ENCODE measurements around the gene PPP1R13B.

The PPP1R13B gene

GRCh38 chr14:103739793-103740501 lies 107.4 kb downstream of the PPP1R13B start:
- no peak for DNase-seq

- DNase-seq = no peak
These were observed 107.9 kb downstream of the PPP1R13B start for GRCh38 chr14:103739466-103739792.

GRCh38 chr14:103738701-103739451 lies 108.5 kb downstream of the PPP1R13B start:
- no peak for DNase-seq

- DNase-seq = no peak
These were observed 109.2 kb downstream of the PPP1R13B start for GRCh38 chr14:103738166-103738565.

GRCh38 chr14:103737432-103738045 lies 109.8 kb downstream of the PPP1R13B start:
- DNase-seq = no peak

GRCh38 chr14:103736546-103737431 lies 110.6 kb downstream of the PPP1R13B start:
- no peak for DNase-seq

- DNase-seq = no peak
These were observed 111.4 kb downstream of the PPP1R13B start for GRCh38 chr14:103735815-103736545.

- no peak for DNase-seq
These were observed 111.9 kb downstream of the PPP1R13B start for GRCh38 chr14:103735439-103735814.

- DNase-seq = no peak
These were observed 112.4 kb downstream of the PPP1R13B start for GRCh38 chr14:103735022-103735421.

- no peak for DNase-seq
These were observed 113.1 kb downstream of the PPP1R13B start for GRCh38 chr14:103734081-103734888.

GRCh38 chr14:103733651-103734050 lies 113.7 kb downstream of the PPP1R13B start:
- no peak for DNase-seq

GRCh38 chr14:103732868-103733620 lies 114.3 kb downstream of the PPP1R13B start:
- DNase-seq = no peak

- no peak for DNase-seq
These were observed 115.2 kb downstream of the PPP1R13B start for GRCh38 chr14:103731916-103732867.

- no peak for DNase-seq
These were observed 115.9 kb downstream of the PPP1R13B start for GRCh38 chr14:103731481-103731880.

- DNase-seq = no peak
These were observed 116.8 kb downstream of the PPP1R13B start for GRCh38 chr14:103730490-103731035.

- DNase-seq = no peak
These were observed 117.6 kb downstream of the PPP1R13B start for GRCh38 chr14:103729496-103730448.

- DNase-seq = peak; percentile 7
These were observed 118.7 kb downstream of the PPP1R13B start for GRCh38 chr14:103728721-103729120.

GRCh38 chr14:103728141-103728540 lies 119.2 kb downstream of the PPP1R13B start:
- no peak for DNase-seq

Data from NCI-H345 (cell line).